GM12878 (cell line): ENCODE results near the gene FMN2.

ENCODE experiments used
- ASH2L ChIP-seq: fragments of 300-600, 200-600 bp; sonication (generic); IDR thresholded peaks from 2 replicates; pipeline ENCODE4 v1.6.1; 2017; ENCODE audit warnings: low read depth, mild to moderate bottlenecking, borderline replicate concordance
- BCL11A ChIP-seq: IDR thresholded peaks from 2 replicates; pipeline ENCODE4 v1.6.1; 2011; ENCODE audit warnings: low read depth, low read length
- CBX5 ChIP-seq: sonication (generic); IDR thresholded peaks from 2 replicates; pipeline ENCODE4 v1.6.1; 2016; ENCODE audit warnings: low read depth, moderate library complexity, mild to moderate bottlenecking, inconsistent platforms
- CEBPB ChIP-seq, 2 experiments: fragments of 150-350 bp in 1 of 2; IDR thresholded peaks; 2 replicates each; pipeline ENCODE4 v1.6.1; 2012 to 2014; ENCODE audit warnings: low read depth in 2 of 2, low read length in 2 of 2, borderline replicate concordance in 1 of 2, inconsistent platforms in 1 of 2
- CTCF ChIP-seq, 3 experiments: IDR thresholded peaks in 2 of 3; conservative IDR thresholded peaks in 1 of 3; 2 replicates each; pipeline ENCODE4 v1.5.1; 2011; ENCODE audit warnings: low read depth in 3 of 3, low read length in 3 of 3, mild to moderate bottlenecking in 3 of 3, control low read depth in 2 of 3, moderate library complexity in 2 of 3, inconsistent platforms in 1 of 3, mixed read lengths in 1 of 3; ENCODE audit not compliant: control insufficient read depth in 2 of 3, insufficient read depth in 1 of 3; ENCODE audit errors: extremely low read depth in 1 of 3
- GATAD2B ChIP-seq: fragments of 450-650 bp; conservative IDR thresholded peaks from 2 replicates; pipeline ENCODE4 v1.6.1; 2017; ENCODE audit warnings: low read depth, mild to moderate bottlenecking, moderate library complexity
- MTA3 ChIP-seq: IDR thresholded peaks from 2 replicates; pipeline ENCODE4 v1.6.1; 2012; ENCODE audit warnings: low read length, inconsistent platforms, borderline replicate concordance
- POLR2A ChIP-seq: IDR thresholded peaks from 2 replicates; pipeline ENCODE4 v1.6.1; 2011; ENCODE audit warnings: low read depth, mild to moderate bottlenecking, low read length
- POLR2AphosphoS5 ChIP-seq: IDR thresholded peaks from 2 replicates; pipeline ENCODE4 v1.6.1; 2011; ENCODE audit warnings: mild to moderate bottlenecking, low read length, inconsistent platforms
- REST ChIP-seq: IDR thresholded peaks from 2 replicates; pipeline ENCODE4 v1.6.1; 2012; ENCODE audit warnings: mild to moderate bottlenecking, low read depth, low read length
- RFX5 ChIP-seq: IDR thresholded peaks from 2 replicates; pipeline ENCODE4 v1.6.1; 2011; ENCODE audit warnings: low read depth, low read length, improper control_type of control experiment
- SRF ChIP-seq, 2 experiments: IDR thresholded peaks; 2 replicates each; pipeline ENCODE4 v1.6.1; 2011; ENCODE audit warnings: low read depth in 2 of 2, low read length in 2 of 2, mild to moderate bottlenecking in 1 of 2, moderate library complexity in 1 of 2

GRCh38 chr1:240056350-240056749 is 35.3 kb upstream of the FMN2 start:
- TF ChIP-seq BCL11A: no peak
- TF ChIP-seq CBX5: no peak
- no peak for TF ChIP-seq POLR2A
- TF ChIP-seq SRF (IDR thresholded peaks at IDR 0.05; ENCODE audit: low read depth in 2 of 2, low read length in 2 of 2): no peak
- TF ChIP-seq REST: no peak
- no peak for TF ChIP-seq ASH2L
- no peak for TF ChIP-seq GATAD2B
- no peak for TF ChIP-seq CTCF (IDR thresholded peaks at IDR 0.05 in 2 of 3, conservative IDR thresholded peaks at IDR 0.05 in 1 of 3; ENCODE audit: control insufficient read depth in 2 of 3, extremely low read depth in 1 of 3, insufficient read depth in 1 of 3, low read depth in 3 of 3, low read length in 3 of 3)
- TF ChIP-seq POLR2AphosphoS5: no peak
- no peak for TF ChIP-seq MTA3
- TF ChIP-seq RFX5: no peak
- TF ChIP-seq CEBPB (IDR thresholded peaks at IDR 0.05; ENCODE audit: borderline replicate concordance in 1 of 2, low read depth in 2 of 2, low read length in 2 of 2): no peak
